CD4-positive, alpha-beta T cell treated with Interleukin-2 at 100 ng/mL for 4 hours (primary cell): ENCODE measurements around the gene RALGAPB.

Experiments used
- DNase-seq: peaks from one replicate; pipeline ENCODE4 v3.0.0-alpha.2; 2020; ENCODE audit warnings: low spot score

Gene RALGAPB

DNA sequence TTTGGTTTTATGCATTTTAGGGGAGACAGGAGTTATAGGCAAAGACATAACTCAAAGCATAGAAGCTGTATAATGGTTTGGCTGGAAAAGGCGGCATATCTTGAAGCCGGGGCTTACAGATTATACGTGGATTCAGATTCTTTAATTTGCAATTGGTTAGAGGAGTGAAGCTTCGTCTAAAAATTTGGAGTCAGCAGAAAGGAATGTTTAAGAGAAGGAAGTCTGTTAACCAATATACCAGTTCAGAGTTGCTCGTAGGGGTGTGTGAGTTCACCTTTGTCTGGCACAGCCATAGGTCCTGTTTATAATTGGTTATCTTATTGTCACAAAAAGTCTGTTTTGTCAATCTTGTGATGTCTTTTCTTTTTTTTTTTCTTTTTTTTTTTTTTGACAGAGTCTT is 137.9 kb downstream of the RALGAPB start:
- DNase-seq = no peak

- no peak for DNase-seq
Measured at GRCh38 chr20:38612751-38613515, 140.3 kb downstream of the RALGAPB start.

- DNase-seq = no peak
Measured at GRCh38 chr20:38615283-38615682, 142.6 kb downstream of the RALGAPB start.

DNA sequence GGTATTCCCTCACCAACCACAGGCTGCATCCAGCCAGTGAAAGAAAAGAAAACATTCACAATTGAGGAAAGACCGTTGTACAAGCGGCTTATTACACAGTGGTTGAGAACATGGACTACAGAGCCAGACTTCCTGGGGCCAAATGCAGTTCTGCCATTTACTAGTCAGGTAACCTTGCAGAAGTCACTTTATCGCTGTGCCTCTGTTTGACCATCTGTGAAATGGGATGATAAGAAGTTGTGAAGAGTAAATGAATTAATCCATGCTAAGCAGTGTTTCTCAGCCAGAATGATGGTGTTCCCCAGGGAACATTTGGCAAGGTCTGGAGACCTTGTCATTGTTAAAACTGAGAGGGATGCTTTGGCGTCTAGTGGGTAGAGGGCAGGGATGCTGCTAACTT is 143.8 kb downstream of the RALGAPB start:
- no peak for DNase-seq

DNA sequence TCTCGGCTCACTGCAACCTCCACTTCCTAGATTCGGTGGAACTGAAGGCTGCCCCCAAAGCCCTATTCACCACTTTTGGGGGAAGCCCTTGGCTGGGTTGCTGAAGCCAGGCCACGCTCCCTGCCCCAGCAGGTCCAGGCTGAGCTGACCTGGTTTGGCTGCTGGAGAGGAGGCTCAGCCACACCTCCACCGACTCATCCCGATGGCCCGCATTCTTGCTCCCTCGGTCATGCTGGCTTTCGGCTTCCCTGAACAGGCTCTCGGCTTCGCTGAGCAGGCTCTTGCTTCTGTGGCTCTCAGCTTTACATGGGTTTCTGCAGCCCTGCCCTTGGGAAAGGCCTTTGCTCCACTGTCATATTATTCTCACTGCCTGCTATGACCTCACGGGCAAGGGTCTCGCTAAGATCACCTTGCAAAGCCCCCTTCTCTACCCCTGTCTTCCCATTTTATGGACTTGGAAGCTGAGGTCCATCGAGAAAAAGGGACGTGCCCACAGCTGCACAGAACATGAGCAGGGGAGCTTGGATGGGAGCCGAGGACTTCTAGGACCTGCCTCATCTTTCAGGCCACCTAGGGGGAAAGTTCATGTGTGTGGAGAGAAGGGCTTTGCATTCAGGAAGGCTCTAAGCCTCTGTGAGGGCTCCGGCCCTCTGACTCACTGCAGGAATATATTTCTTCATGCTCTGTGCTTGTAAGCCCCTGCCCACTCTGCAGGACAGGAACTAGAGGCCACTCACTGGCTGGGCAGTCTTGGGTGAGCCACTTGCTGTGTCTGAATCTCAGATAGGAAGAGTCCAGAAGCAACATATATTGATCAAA is 144.6 kb downstream of the RALGAPB start:
- no peak for DNase-seq

GRCh38 chr20:38617830-38618196 is 145.2 kb downstream of the RALGAPB start:
- DNase-seq = no peak

DNA sequence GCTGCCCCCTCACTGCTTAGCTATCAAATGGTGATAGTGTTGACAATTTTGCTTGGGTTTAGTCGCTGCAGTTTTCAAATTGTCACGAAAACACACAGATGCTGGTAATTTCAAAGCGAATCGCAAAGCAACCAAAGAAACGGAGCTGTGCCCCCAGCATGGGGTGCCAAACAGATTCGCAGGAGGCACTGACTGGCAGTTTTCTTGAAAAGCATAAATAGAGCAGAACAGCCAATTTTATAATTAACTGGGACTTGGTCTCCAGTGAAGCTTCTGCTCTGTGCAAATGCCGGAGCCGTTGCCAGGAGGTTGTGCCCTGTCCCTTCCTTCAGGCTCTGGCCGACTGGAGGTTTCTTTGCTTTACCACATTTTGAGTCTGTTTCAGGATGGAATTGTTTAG is 147.8 kb downstream of the RALGAPB start:
- DNase-seq = no peak

DNA sequence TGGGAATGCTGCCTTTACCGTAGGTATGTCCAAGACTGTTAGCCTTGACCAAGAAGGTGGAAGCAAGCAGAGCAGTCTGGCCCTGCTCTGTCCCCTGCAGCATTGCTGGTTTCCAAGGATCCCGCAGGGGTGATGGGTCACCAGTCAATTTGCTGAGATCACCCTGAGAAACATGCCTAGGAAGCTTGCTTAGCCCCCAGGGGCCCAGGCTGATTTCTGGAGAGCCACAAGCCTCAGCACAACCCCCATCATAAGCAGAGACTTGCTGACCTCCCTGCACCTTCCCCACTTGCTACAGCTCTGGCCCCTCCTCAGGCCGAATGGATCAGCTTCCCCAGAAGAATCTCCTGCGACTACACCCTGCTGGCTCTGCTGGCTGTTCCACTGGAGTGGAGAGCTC is 150.4 kb downstream of the RALGAPB start:
- no peak for DNase-seq

- no peak for DNase-seq
Measured at GRCh38 chr20:38624084-38624483, 151.4 kb downstream of the RALGAPB start.

DNA sequence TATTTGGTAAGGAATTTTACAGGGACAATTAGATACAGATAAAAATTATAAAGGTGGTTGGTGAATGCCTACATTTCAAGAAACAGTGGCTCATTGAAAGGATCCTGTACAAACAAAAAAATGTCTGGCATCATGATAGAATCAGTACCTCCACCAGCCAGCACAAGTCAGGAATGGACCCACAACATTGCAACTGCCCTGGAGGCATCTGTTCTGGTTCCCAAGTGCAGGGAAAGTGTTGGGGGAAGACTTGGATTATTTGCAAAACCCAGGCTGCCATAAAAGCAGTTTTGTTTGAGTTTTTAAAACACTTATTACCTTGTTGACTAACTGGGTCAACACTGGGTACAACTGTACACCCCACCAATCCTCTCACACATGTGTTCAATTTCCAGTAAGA is 153.3 kb downstream of the RALGAPB start:
- DNase-seq = no peak

DNA sequence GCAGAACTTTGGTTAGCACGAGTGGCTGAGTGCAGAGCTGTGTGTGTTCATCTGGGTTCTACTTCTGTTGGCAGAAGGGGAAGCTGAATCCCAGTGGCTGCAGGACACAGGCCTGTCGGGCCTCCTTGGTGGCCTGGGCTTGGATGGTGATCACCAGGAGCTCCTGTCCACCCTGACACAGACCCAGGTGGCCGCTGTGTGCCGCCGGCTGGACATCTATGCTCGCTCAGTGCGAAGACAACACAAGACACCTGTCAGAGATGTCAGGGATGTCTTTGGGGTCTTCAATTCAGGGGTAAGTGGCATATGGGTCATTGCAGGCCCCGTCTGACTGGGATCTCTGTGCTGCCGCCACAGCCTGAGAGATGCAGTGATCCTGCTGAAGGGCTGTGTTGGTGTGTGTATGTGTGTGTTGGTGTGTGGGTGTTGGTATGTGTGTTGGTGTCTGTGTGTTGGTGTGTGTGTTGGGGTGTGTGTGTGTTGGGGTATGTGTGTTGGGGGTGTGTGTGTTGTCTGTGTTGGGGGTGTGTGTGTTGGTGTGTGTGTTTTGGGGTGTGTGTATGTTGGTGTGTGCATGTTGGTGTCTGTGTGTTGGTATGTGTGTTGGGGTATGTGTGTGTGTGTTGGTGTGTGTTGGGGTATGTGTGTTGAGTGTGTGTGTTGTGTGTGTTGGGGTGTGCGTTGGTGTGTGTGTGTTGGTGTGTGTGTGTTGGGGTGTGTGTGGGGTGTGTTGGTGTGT is 154.4 kb downstream of the RALGAPB start:
- DNase-seq = no peak
